Measurements from ENCODE around the gene PAFAH2. TPM values are rescaled to one million over a fixed set of nuclear protein-coding genes. Genes with fewer than 3 reads are reported as not detected.

The PAFAH2 gene
- total and polyA plus RNA-seq, 2 of the 8 experiments (the other 6 are each of a cell fraction or from before 2014, with no cell fraction given): 7.7 to 9.3 TPM

GRCh38 chr1:25926731-25927496 is 70.9 kb downstream of the PAFAH2 start:
- TF ChIP-seq PHF8 (conservative IDR thresholded peaks at IDR 0.05; ENCODE audit: low read depth, low read length) (no peak), TAF1 (IDR thresholded peaks at IDR 0.05; ENCODE audit: low read depth, low read length) (0 out of 2 replicates have a peak, but pooled peaks have one; percentile 12)
- Histone ChIP-seq H3K23ac (ENCODE audit: insufficient read length) (no peak overlapping the region), H2BK15ac (ENCODE audit: low read length) (no peak overlapping the region; the same call in 1 of the 2 replicates), H3K4me1 (replicated peaks in 1 of 4; ENCODE audit: control insufficient read depth in 3 of 4, insufficient read depth in 4 of 4, low read length in 3 of 4) (peaks cover 6 to 17% (median 12%) of the 10 kb centered on the region in 4 experiments), H2AFZ (ENCODE audit: low read length) (peak overlapping the region; percentile 90), H3K27ac (ENCODE audit: low read depth, low read length) (no peak overlapping the region), H3K36me3 (ENCODE audit: control insufficient read depth in 2 of 4, insufficient read depth in 4 of 4, low read length in 3 of 4) (no peaks in the 10 kb centered on the region), H3K9me3 (ENCODE audit: insufficient read depth in 2 of 2, low read depth in 1 of 2, low read length in 1 of 2) (no peaks in the 10 kb centered on the region), H3K14ac (ENCODE audit: insufficient read length) (no peak overlapping the region), H2AK5ac (ENCODE audit: low read depth, low read length) (no peak overlapping the region), H3K9ac (replicated peaks in 1 of 4; ENCODE audit: extremely low read depth in 1 of 4, low read depth in 3 of 4, low read length in 3 of 4) (no peak overlapping the region; a peak in 1 of 7 replicates), H3K23me2 (ENCODE audit: low read depth, low read length) (peaks cover 15% of the 10 kb centered on the region), H4K8ac (ENCODE audit: extremely low read depth, insufficient read depth, low read length) (no peak overlapping the region), H3K79me1 (ENCODE audit: low read depth, low read length) (no peaks in the 10 kb centered on the region), H3K27me3 (replicated peaks in 1 of 4; ENCODE audit: control insufficient read depth in 3 of 4, extremely low read depth in 1 of 4, insufficient read depth in 3 of 4, low read length in 3 of 4) (peaks cover 0 to 4% (median 0%) of the 10 kb centered on the region in 4 experiments; a peak in 2 of 7 replicates), H3K18ac (ENCODE audit: extremely low read depth, low read length) (peak overlapping the region; percentile 48), H2BK5ac (ENCODE audit: low read depth, low read length) (0 out of 2 replicates have a peak overlapping the region, but pooled peaks have one; percentile 52), H3K4ac (replicated peaks; ENCODE audit: insufficient read length, low read depth, low read length) (no peak overlapping the region), H4K91ac (replicated peaks; ENCODE audit: insufficient read length, low read length) (peak overlapping the region; percentile 23), H2BK120ac (replicated peaks; ENCODE audit: low read depth, low read length) (no peak overlapping the region), H2BK20ac (ENCODE audit: low read length) (no peak overlapping the region), H2BK12ac (ENCODE audit: low read depth, low read length) (0 out of 2 replicates have a peak overlapping the region, but pooled peaks have one; percentile 50), H4K5ac (ENCODE audit: insufficient read length, low read depth, low read length) (no peak overlapping the region), H3K4me2 (ENCODE audit: insufficient read depth in 1 of 2, low read depth in 2 of 2, low read length in 2 of 2) (peak overlapping the region; percentile 1 to 36; a peak in 3 of 4 replicates), H4K20me1 (replicated peaks in 1 of 2; ENCODE audit: control insufficient read depth in 1 of 2, insufficient read depth in 2 of 2, low read length in 2 of 2) (no peaks in the 10 kb centered on the region), H3K79me2 (ENCODE audit: control insufficient read depth in 1 of 2, insufficient read depth in 2 of 2, low read length in 2 of 2) (no peaks in the 10 kb centered on the region), H3K4me3 (ENCODE audit: extremely low read depth in 1 of 4, insufficient read depth in 2 of 4, low read depth in 3 of 4, low read length in 4 of 4) (no peak overlapping the region), H3K56ac (replicated peaks; ENCODE audit: insufficient read length, low read depth, low read length) (no peak overlapping the region)
- DNase-seq (ENCODE audit: low read depth in 1 of 2, low spot score in 2 of 2): peak in 1 of 2 experiments; percentile 53
- 79% methylated on average over 13 of the region's 13 CpGs; no CpG with 5 or more reads in 1 of the 2 experiments for WGBS, 2 experiments (ENCODE audit: extremely low coverage in 1 of 2, insufficient coverage in 1 of 2, insufficient read length in 1 of 2, insufficient replicate concordance in 2 of 2, low coverage in 1 of 2, low lambda C conversion rate in 2 of 2, missing lambda C conversion rate in 1 of 2)
- FAIRE-seq: no peak
- ChIA-PET POLR2A (ENCODE audit: partially characterized antibody) (interaction anchor here (1.1 to 2.6 kb wide), 3 partner anchors 21 to 483 kb away, joined by 3 to 12 read pairs (median 4); partner anchors contain the start of genes LIN28A and STMN1), CTCF (ENCODE audit: partially characterized antibody) (interaction anchor here (0.6 to 3.2 kb wide), 5 partner anchors 9 to 206 kb away, joined by 3 to 13 read pairs (median 3); no protein-coding TSS in a partner anchor)

All from H1 (cell line).